Upper lobe of left lung (tissue), 6 donors: ENCODE data around the gene AKR1B15. TPM values are rescaled to one million over a fixed set of nuclear protein-coding genes. Genes with fewer than 3 reads are reported as not detected.

Experiments used
- ATAC-seq, 2 donors: fragments of 200-7000 bp; cut with Tn5 transposase; one replicate each; pipeline ENCODE4 v1.9.1; 2022; ENCODE audit warnings: mild to moderate bottlenecking in 2 of 2, moderate library complexity in 2 of 2; ENCODE audit not compliant: low FRiP score in 2 of 2
- DNase-seq, 2 donors: peaks; one replicate each; pipeline ENCODE4 v3.0.0-alpha.2; 2019 to 2020
- H3K27ac ChIP-seq, 4 donors: fragments of 200-600 bp; sonication (generic); one replicate each; pipeline ENCODE4 v1.5.1; 2016 to 2019
- H3K27me3 ChIP-seq, 4 donors: fragments of 200-600 bp; sonication (generic); one replicate each; pipeline ENCODE4 v1.5.1; 2017 to 2019
- H3K36me3 ChIP-seq, 4 donors: fragments of 200-600 bp; sonication (generic); one replicate each; pipeline ENCODE4 v1.5.1; 2016 to 2019
- H3K4me1 ChIP-seq, 4 donors: fragments of 200-600 bp; sonication (generic); one replicate each; pipeline ENCODE4 v1.5.1; 2018 to 2019
- H3K4me3 ChIP-seq, 4 donors: fragments of 200-600 bp; sonication (generic); one replicate each; pipeline ENCODE4 v1.5.1; 2017 to 2019; ENCODE audit warnings: mild to moderate bottlenecking in 2 of 4, moderate library complexity in 1 of 4
- H3K9me3 ChIP-seq, 4 donors: fragments of 200-600 bp; sonication (generic); one replicate each; pipeline ENCODE4 v1.5.1; 2018 to 2019
- CTCF ChIP-seq, 6 experiments: fragments of 450-650 bp in 4 of 6; fragments of 200-600 bp in 2 of 6; sonication (generic) in 2 of 6; IDR thresholded peaks; one replicate each; pipeline ENCODE4 v1.5.1; 2016 to 2019; ENCODE audit warnings: antibody characterized with exemption in 6 of 6
- EP300 ChIP-seq, 4 donors: sonication (generic); formaldehyde crosslinking; IDR thresholded peaks; one replicate each; pipeline ENCODE4 v1.5.1; 2017; ENCODE audit warnings: antibody characterized with exemption in 4 of 4, control low read depth in 2 of 4
- POLR2A ChIP-seq, 4 donors: fragments of 450-650 bp; IDR thresholded peaks; one replicate each; pipeline ENCODE4 v1.5.1; 2016 to 2017; ENCODE audit warnings: antibody characterized with exemption in 4 of 4, mild to moderate bottlenecking in 2 of 4
- POLR2AphosphoS5 ChIP-seq, 2 donors: sonication (generic); formaldehyde crosslinking; IDR thresholded peaks; one replicate each; pipeline ENCODE4 v1.5.1; 2017; ENCODE audit warnings: antibody characterized with exemption in 2 of 2
- WGBS, 2 donors: methylation state at CpG; one replicate each; pipeline ENCODE4 v1.1.5; 2017 to 2018; 5-methylcytosine and 5-hydroxymethylcytosine counted together
- total RNA-seq, 6 donors: library from RNA; depleted of rRNA in 4 of 6; stranded (reverse); fragments of >200 nt in 4 of 6; gene quantifications; one replicate each; pipeline versions ENCODE4 v1.1.0 to v1.2.1, GENCODE V29; 2016 to 2021
- donor health status: DM: no; HTN: no; CAD: no; lungs with moderate emphysema.
- donor health status: DM: no; HTN: yes; CAD: no; lungs with severe emphysema.

The AKR1B15 gene
- total RNA-seq, 6 donors from 2014 or later: not detected

GRCh38 chr7:134505856-134506255, 43.1 kb upstream of the AKR1B15 start:
- TF ChIP-seq POLR2A (IDR thresholded peaks at IDR 0.05): no peak
- WGBS, 2 donors: 79 to 82% methylated on average over 4 of the region's 4 CpGs
- Histone ChIP-seq H3K27ac (no peak overlapping the region), H3K4me3 (no peak overlapping the region), H3K27me3 (no peaks in the 10 kb centered on the region), H3K9me3 (no peaks in the 10 kb centered on the region), H3K36me3 (no peaks in the 10 kb centered on the region), H3K4me1 (peaks cover 0 to 4% (median 2%) of the 10 kb centered on the region in 4 donors)
- no peak for DNase-seq
- no peak for ATAC-seq

GRCh38 chr7:134509010-134509409, 39.9 kb upstream of the AKR1B15 start:
- DNase-seq: no peak
- 81 to 93% methylated on average over 1 of the region's 1 CpG for WGBS, 2 donors
- H3K27me3 ChIP-seq: no peaks in the 10 kb centered on the region
- no peak overlapping the region for H3K27ac ChIP-seq
- no peak for TF ChIP-seq POLR2A (IDR thresholded peaks at IDR 0.05)
- TF ChIP-seq EP300 (IDR thresholded peaks at IDR 0.05): no peak
- TF ChIP-seq CTCF (IDR thresholded peaks at IDR 0.05): no peak
- TF ChIP-seq POLR2AphosphoS5 (IDR thresholded peaks at IDR 0.05): no peak
- no peak for ATAC-seq
- H3K36me3 ChIP-seq: no peaks in the 10 kb centered on the region
- H3K4me1 ChIP-seq: peaks cover 0 to 4% (median 0%) of the 10 kb centered on the region in 4 donors
- H3K9me3 ChIP-seq: no peaks in the 10 kb centered on the region
- no peak overlapping the region for H3K4me3 ChIP-seq

GRCh38 chr7:134510646-134511045, 38.3 kb upstream of the AKR1B15 start:
- ATAC-seq: no peak

GRCh38 chr7:134512271-134512670, 36.6 kb upstream of the AKR1B15 start:
- no peaks in the 10 kb centered on the region for H3K9me3 ChIP-seq
- TF ChIP-seq CTCF (IDR thresholded peaks at IDR 0.05) (no peak), POLR2AphosphoS5 (IDR thresholded peaks at IDR 0.05) (no peak)
- no peaks in the 10 kb centered on the region for H3K36me3 ChIP-seq
- H3K27me3 ChIP-seq: no peaks in the 10 kb centered on the region
- no peak for DNase-seq
- WGBS, 2 donors: 86 to 100% methylated on average over 1 of the region's 1 CpG
- H3K27ac ChIP-seq: no peak overlapping the region
- H3K4me1 ChIP-seq: peaks cover 0 to 5% (median 0%) of the 10 kb centered on the region in 4 donors
- no peak for ATAC-seq
- H3K4me3 ChIP-seq: no peak overlapping the region

More at GRCh38 chr7:134510646-134511045, 38.3 kb upstream of the AKR1B15 start:
- no peak for DNase-seq
- WGBS, 2 donors: 69 to 72% methylated on average over 5 of the region's 5 CpGs
- no peak overlapping the region for H3K27ac ChIP-seq
- H3K27me3 ChIP-seq: no peaks in the 10 kb centered on the region
- no peaks in the 10 kb centered on the region for H3K36me3 ChIP-seq
- H3K4me1 ChIP-seq: peaks cover 0 to 5% (median 0%) of the 10 kb centered on the region in 4 donors
- H3K9me3 ChIP-seq: no peaks in the 10 kb centered on the region
- no peak for TF ChIP-seq CTCF (IDR thresholded peaks at IDR 0.05)
- TF ChIP-seq POLR2AphosphoS5 (IDR thresholded peaks at IDR 0.05): no peak
- no peak for TF ChIP-seq EP300 (IDR thresholded peaks at IDR 0.05)
- no peak for TF ChIP-seq POLR2A (IDR thresholded peaks at IDR 0.05)
- H3K4me3 ChIP-seq: no peak overlapping the region

- Histone ChIP-seq H3K27ac (no peak overlapping the region), H3K9me3 (no peaks in the 10 kb centered on the region), H3K36me3 (no peaks in the 10 kb centered on the region), H3K4me1 (peaks cover 0 to 5% (median 0%) of the 10 kb centered on the region in 4 donors), H3K4me3 (no peak overlapping the region), H3K27me3 (no peaks in the 10 kb centered on the region)
- DNase-seq (no peak), ATAC-seq (peak; percentile 63 to 80)
- TF ChIP-seq CTCF (IDR thresholded peaks at IDR 0.05): peak in 5 of 6 experiments; percentile 36 to 70 (median 59)
- no peak for TF ChIP-seq EP300 (IDR thresholded peaks at IDR 0.05)
- no peak for TF ChIP-seq POLR2AphosphoS5 (IDR thresholded peaks at IDR 0.05)
- WGBS, 2 donors: 43 to 62% methylated on average over 9 of the region's 9 CpGs
Measured at GRCh38 chr7:134513169-134513752, 35.6 kb upstream of the AKR1B15 start.
